B cell (primary cell): ENCODE data around the gene STRADA. TPM values are rescaled to one million over a fixed set of nuclear protein-coding genes. Genes with fewer than 3 reads are reported as not detected.

ENCODE experiments used
- ATAC-seq: fragments of 200-7000 bp; cut with Tn5 transposase; one replicate; pipeline ENCODE4 v1.10.0; 2021; ENCODE audit warnings: low read depth, mild to moderate bottlenecking, moderate number of reproducible peaks, moderate library complexity
- CTCF ChIA-PET: fragments of 350-600 bp; sonication (Branson Sonifier 250); formaldehyde crosslinking; loops from one replicate; lab custom pipeline; 2021; ENCODE audit warnings: antibody characterized with exemption, inconsistent platforms; lab: Charles Lee
- POLR2A ChIA-PET: fragments of 350-600 bp; sonication (Branson Sonifier 250); formaldehyde crosslinking; loops from one replicate; lab custom pipeline; 2021; ENCODE audit warnings: antibody characterized with exemption; lab: Charles Lee
- DNase-seq: peaks from one replicate; pipeline ENCODE4 v3.0.0; 2013
- H2AFZ ChIP-seq: 2 replicates; pipeline ENCODE4 v1.6.1; 2012; ENCODE audit warnings: mild to moderate bottlenecking, low read depth, low read length; ENCODE audit not compliant: insufficient read depth, poor library complexity, severe bottlenecking
- H3K27ac ChIP-seq, 2 donors: 1 replicate in 1 of 2; 2 replicates in 1 of 2; pipeline ENCODE4 v1.5.1; 2012 to 2013; ENCODE audit warnings: low read length in 2 of 2, mild to moderate bottlenecking in 2 of 2, moderate library complexity in 1 of 2
- H3K27me3 ChIP-seq, 4 experiments: fragments of 200-600 bp in 1 of 4; sonication (generic) in 1 of 4; replicated peaks in 1 of 4; 1 replicate in 2 of 4; 2 replicates in 2 of 4; pipeline versions ENCODE4 v1.6.1 to v1.7.0; 2013 to 2016; ENCODE audit warnings: low read length in 3 of 4, mild to moderate bottlenecking in 2 of 4, mixed read lengths in 1 of 4, moderate library complexity in 1 of 4; ENCODE audit not compliant: insufficient read depth in 4 of 4, control insufficient read depth in 3 of 4; ENCODE audit errors: control extremely low read depth in 1 of 4
- H3K36me3 ChIP-seq, 2 experiments: replicated peaks in 1 of 2; 1 replicate in 1 of 2; 2 replicates in 1 of 2; pipeline versions ENCODE4 v1.6.1 to v1.7.1; 2013; ENCODE audit warnings: low read length in 1 of 2; ENCODE audit not compliant: insufficient read depth in 2 of 2, control insufficient read depth in 1 of 2; ENCODE audit errors: control extremely low read depth in 1 of 2, extremely low read depth in 1 of 2
- H3K4me1 ChIP-seq, 2 donors: fragments of 200-600 bp in 1 of 2; sonication (generic) in 1 of 2; 1 replicate in 1 of 2; 2 replicates in 1 of 2; pipeline versions ENCODE4 v1.5.1 to v1.6.1; 2013 to 2017; ENCODE audit warnings: low read length in 2 of 2; ENCODE audit not compliant: control insufficient read depth in 2 of 2, insufficient read depth in 2 of 2
- H3K4me2 ChIP-seq: replicated peaks from 2 replicates; pipeline ENCODE3; 2012; ENCODE audit warnings: mild to moderate bottlenecking, low read depth, low read length; ENCODE audit not compliant: poor library complexity, severe bottlenecking
- H3K4me3 ChIP-seq, 5 experiments: fragments of 200-600 bp in 1 of 5; sonication (generic) in 1 of 5; 1 replicate in 3 of 5; 2 replicates in 2 of 5; pipeline versions ENCODE4 v1.5.1 to v1.7.0; 2011 to 2016; ENCODE audit warnings: low read length in 4 of 5, mild to moderate bottlenecking in 4 of 5, low read depth in 2 of 5, control low read depth in 1 of 5, moderate library complexity in 1 of 5; ENCODE audit not compliant: insufficient read depth in 1 of 5; ENCODE audit errors: control extremely low read depth in 1 of 5, extremely low read depth in 1 of 5
- H3K79me2 ChIP-seq: fragments of 200-600 bp; sonication (generic); one replicate; pipeline ENCODE4 v1.6.0; 2016; ENCODE audit warnings: low read length; ENCODE audit not compliant: control insufficient read depth, insufficient read depth
- H3K9ac ChIP-seq: fragments of 200-600 bp; sonication (generic); 2 replicates; pipeline ENCODE4 v1.6.1; 2017; ENCODE audit warnings: mild to moderate bottlenecking, low read length, moderate library complexity
- H3K9me3 ChIP-seq, 3 donors: one replicate each; pipeline versions ENCODE4 v1.6.1 to v1.7.1; 2013; ENCODE audit warnings: low read length in 2 of 3; ENCODE audit not compliant: control insufficient read depth in 2 of 3, insufficient read depth in 1 of 3; ENCODE audit errors: control extremely low read depth in 1 of 3
- H4K20me1 ChIP-seq: 2 replicates; pipeline ENCODE4 v1.6.0; 2012; ENCODE audit warnings: mild to moderate bottlenecking, low read length; ENCODE audit not compliant: insufficient read depth, control insufficient read depth, poor library complexity, severe bottlenecking
- H3K27ac Mint-ChIP-seq: one replicate; pipeline ENCODE4 v1.8.0; 2021; ENCODE audit warnings: mixed read lengths
- H3K27me3 Mint-ChIP-seq: one replicate; pipeline ENCODE4 v1.8.0; 2021; ENCODE audit warnings: mixed read lengths
- H3K4me1 Mint-ChIP-seq: one replicate; pipeline ENCODE4 v1.8.0; 2021; ENCODE audit warnings: mixed read lengths
- H3K4me3 Mint-ChIP-seq: one replicate; pipeline ENCODE4 v1.8.0; 2021; ENCODE audit warnings: mixed read lengths
- H3K9me3 Mint-ChIP-seq: one replicate; pipeline ENCODE4 v1.8.0; 2022; ENCODE audit warnings: mixed read lengths; ENCODE audit not compliant: insufficient read depth
- CTCF ChIP-seq: fragments of 200-600 bp; IDR thresholded peaks from one replicate; pipeline ENCODE4 v1.8.0; 2022; ENCODE audit warnings: antibody characterized with exemption, mild to moderate bottlenecking
- EZH2 ChIP-seq: IDR thresholded peaks from 2 replicates; pipeline ENCODE4 v1.6.1; 2012; ENCODE audit warnings: borderline replicate concordance, low read depth, mild to moderate bottlenecking, moderate library complexity, low read length; ENCODE audit not compliant: insufficient read depth, poor library complexity, severe bottlenecking
- WGBS: methylation state at CpG from one replicate; pipeline ENCODE4 v1.1.5; 2013; ENCODE audit warnings: missing lambda C conversion rate; ENCODE audit not compliant: insufficient coverage; 5-methylcytosine and 5-hydroxymethylcytosine counted together
- intact Hi-C: fragments of 100-400 bp; cut with micrococcal nuclease; formaldehyde crosslinking; loops from one replicate; pipeline ENCODE4 v1.10.0; 2022
- polyA plus RNA-seq: library from polyadenylated mRNA; depleted of rRNA; stranded (reverse); fragments of >200 nt; gene quantifications from 2 replicates; pipeline ENCODE4 v1.2.3, GENCODE V29; 2012
- total RNA-seq, 2 donors: library from RNA; stranded (reverse); fragments of 120-200 nt in 1 of 2; gene quantifications; 1 replicate in 1 of 2; 2 replicates in 1 of 2; pipeline versions ENCODE4 v1.2.3 to v1.2.4, GENCODE V29; 2013 to 2022

STRADA gene
- total and polyA plus RNA-seq, 2 donors (not counting 1 experiment from before 2014, with no cell fraction given), result 48.1 to 93.2 TPM

- Histone ChIP-seq H3K4me3 (no peak overlapping the region), H3K9me3 (no peaks in the 10 kb centered on the region), H3K4me2 (no peak overlapping the region), H2AFZ (no peak overlapping the region), H3K27ac (no peak overlapping the region), H3K79me2 (peaks cover 91% of the 10 kb centered on the region), H3K4me1 (peaks cover 0 to 6% of the 10 kb centered on the region in 2 donors), H3K27me3 (no peaks in the 10 kb centered on the region), H3K36me3 (peaks cover 9 to 55% of the 10 kb centered on the region in 2 experiments), H4K20me1 (peaks cover 57% of the 10 kb centered on the region), H3K9ac (no peak overlapping the region)
- ATAC-seq, result no peak
- ChIA-PET POLR2A (no interaction called here), CTCF (interaction anchor here (0.9 to 1.6 kb wide), 2 partner anchors 12 to 361 kb away, joined by 3 to 4 read pairs; no protein-coding TSS in a partner anchor)
- H3K4me1 Mint-ChIP-seq, result peaks cover 23% of the 10 kb centered on the region
- no peaks in the 10 kb centered on the region for H3K27me3 Mint-ChIP-seq
- H3K27ac Mint-ChIP-seq, result no peak overlapping the region
- TF ChIP-seq EZH2, result no peak
- TF ChIP-seq CTCF, result no peak
- no CpG with 5 or more reads among the region's 1 CpG for WGBS
- DNase-seq, result no peak
- no peaks in the 10 kb centered on the region for H3K9me3 Mint-ChIP-seq
- no peak overlapping the region for H3K4me3 Mint-ChIP-seq
- intact Hi-C loops, result no loop called here
Observed at GRCh38 chr17:63786117-63786516, 44.5 kb upstream of the STRADA start.

- no peak overlapping the region for H3K27ac ChIP-seq
- no peak overlapping the region for H3K4me2 ChIP-seq
- H3K9me3 ChIP-seq, result no peaks in the 10 kb centered on the region
- no peak for ATAC-seq
- CTCF ChIA-PET, result no interaction called here
- Mint-ChIP-seq H3K9me3 (no peaks in the 10 kb centered on the region), H3K4me1 (peaks cover 28% of the 10 kb centered on the region), H3K27ac (no peak overlapping the region), H3K4me3 (no peak overlapping the region), H3K27me3 (no peaks in the 10 kb centered on the region)
- WGBS, result no CpG with 5 or more reads among the region's 1 CpG
- H2AFZ ChIP-seq, result no peak overlapping the region
- TF ChIP-seq EZH2 (no peak), CTCF (no peak)
- intact Hi-C loops, result no loop called here
- POLR2A ChIA-PET, result no interaction called here
- DNase-seq, result no peak
- no peak overlapping the region for H3K4me3 ChIP-seq
- H3K27me3 ChIP-seq, result no peaks in the 10 kb centered on the region
- H3K36me3 ChIP-seq, result peaks cover 10 to 53% of the 10 kb centered on the region in 2 experiments
- H3K9ac ChIP-seq, result no peak overlapping the region
- H3K4me1 ChIP-seq, result peaks cover 0 to 6% of the 10 kb centered on the region in 2 donors
- peaks cover 91% of the 10 kb centered on the region for H3K79me2 ChIP-seq
- peaks cover 60% of the 10 kb centered on the region for H4K20me1 ChIP-seq
Observed at GRCh38 chr17:63785556-63785955, 44.0 kb upstream of the STRADA start.
